H1 (cell line): ENCODE results near the gene NDUFA11. TPM values are rescaled to one million over a fixed set of nuclear protein-coding genes. Genes with fewer than 3 reads are reported as not detected.

Source experiments
- HDAC2 ChIP-seq, 2 experiments: fragments of 300-600 bp in 1 of 2; sonication (generic) in 1 of 2; IDR thresholded peaks; 2 replicates each; pipeline ENCODE4 v1.6.1; 2011 to 2012; ENCODE audit warnings: low read depth in 2 of 2, low read length in 2 of 2, mild to moderate bottlenecking in 2 of 2, moderate library complexity in 2 of 2, borderline replicate concordance in 1 of 2, inconsistent platforms in 1 of 2
- RAD21 ChIP-seq, 2 experiments: IDR thresholded peaks in 1 of 2; conservative IDR thresholded peaks in 1 of 2; 2 replicates each; pipeline ENCODE4 v1.6.1; 2011; ENCODE audit warnings: low read depth in 2 of 2, low read length in 2 of 2, improper control_type of control experiment in 1 of 2, inconsistent platforms in 1 of 2, mild to moderate bottlenecking in 1 of 2, moderate library complexity in 1 of 2
- polyA plus RNA-seq, 7 experiments: library from polyadenylated mRNA; depleted of rRNA in 3 of 7; stranded (reverse) in 5 of 7; unstranded in 2 of 7; fragments of >200 nt in 5 of 7; fragments of 200-250 nt in 2 of 7; gene quantifications; 1 replicate in 5 of 7; 2 replicates in 1 of 7; 4 replicates in 1 of 7; pipeline versions ENCODE4 v1.2.1 to v1.2.3, GENCODE V29; 2011 to 2013; ENCODE audit warnings: missing spikeins in 2 of 7, mixed read lengths in 2 of 7
- total RNA-seq: library from RNA; stranded (reverse); fragmentation: NEBNext Ultra II Directional; extraction: Animal tissue kit (Norgen Biotek cat#: 25700); gene quantifications from 2 replicates; pipeline ENCODE4 v1.2.1, GENCODE V29; 2021

NDUFA11 gene
- total and polyA plus RNA-seq, 2 of the 8 experiments (the other 6 are each of a cell fraction or from before 2014, with no cell fraction given), result 205 to 1,037 TPM

DNA sequence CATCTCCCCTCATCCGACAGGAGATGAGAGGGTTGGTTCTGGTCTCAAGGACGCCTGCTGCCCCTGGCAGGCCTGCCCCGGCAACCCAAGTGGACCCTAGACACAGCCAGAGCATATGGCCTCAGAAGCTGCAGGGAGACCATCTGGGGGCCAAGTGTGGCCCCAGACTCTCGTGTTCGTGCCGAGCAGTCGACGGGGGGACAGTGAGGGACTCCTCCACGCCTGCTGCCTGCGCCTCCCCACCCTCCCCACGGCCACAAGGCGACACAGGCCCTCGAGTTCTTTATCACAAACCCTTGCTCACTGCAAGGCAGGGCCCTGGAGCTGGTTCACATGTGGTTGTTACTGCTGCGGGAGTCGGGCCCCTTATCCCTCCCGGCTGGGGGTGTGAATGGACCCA lies 19.8 kb upstream of the NDUFA11 start (continued):
- TF ChIP-seq HDAC2 (IDR thresholded peaks at IDR 0.05; ENCODE audit: borderline replicate concordance in 1 of 2, low read depth in 2 of 2, low read length in 2 of 2) (no peak), RAD21 (IDR thresholded peaks at IDR 0.05 in 1 of 2, conservative IDR thresholded peaks at IDR 0.05 in 1 of 2; ENCODE audit: low read depth in 2 of 2, low read length in 2 of 2) (no peak)
